HEK293 (cell line): ENCODE results near the gene EML3.
"Not testable (repeated sequence)": the region's sequence is repeated elsewhere in the genome, so short reads cannot be mapped to it uniquely, and the experiment has no call there.

Experiments
- CTCF ChIP-seq: fragments of 450-650 bp; formaldehyde crosslinking; IDR thresholded peaks from 2 replicates; pipeline ENCODE4 v1.5.1; 2016; ENCODE audit warnings: missing biosample characterization, missing genetic modification characterization
- HOXD13 ChIP-seq: sonication (generic); formaldehyde crosslinking; IDR thresholded peaks from 2 replicates; pipeline ENCODE4 v1.8.0; 2022; ENCODE audit warnings: missing genetic modification reagents, borderline replicate concordance
- SP2 ChIP-seq: fragments of 450-650 bp; formaldehyde crosslinking; IDR thresholded peaks from 2 replicates; pipeline ENCODE4 v1.5.1; 2016; ENCODE audit warnings: missing biosample characterization, missing genetic modification characterization
- ZBTB49 ChIP-seq: fragments of 450-650 bp; formaldehyde crosslinking; IDR thresholded peaks from 2 replicates; pipeline ENCODE4 v1.5.1; 2016; ENCODE audit warnings: missing biosample characterization, missing genetic modification characterization, low read depth
- ZFP41 ChIP-seq: fragments of 450-650 bp; formaldehyde crosslinking; IDR thresholded peaks from 2 replicates; pipeline ENCODE4 v1.5.1; 2016; ENCODE audit warnings: missing biosample characterization, missing genetic modification characterization, borderline replicate concordance
- ZNF239 ChIP-seq: fragments of 450-650 bp; formaldehyde crosslinking; IDR thresholded peaks from 2 replicates; pipeline ENCODE4 v1.5.1; 2016; ENCODE audit warnings: missing biosample characterization, missing genetic modification characterization
- ZNF488 ChIP-seq: fragments of 450-650 bp; formaldehyde crosslinking; IDR thresholded peaks from 2 replicates; pipeline ENCODE4 v1.5.1; 2016; ENCODE audit warnings: missing biosample characterization, missing genetic modification characterization
- TF ChIP-seq, protein P1 (sequence below): fragments of 450-650 bp; formaldehyde crosslinking; IDR thresholded peaks from 2 replicates; pipeline ENCODE4 v1.5.0; 2017; ENCODE audit warnings: missing biosample characterization, missing genetic modification characterization, borderline replicate concordance
- TF ChIP-seq, protein P2 (sequence below): fragments of 450-650 bp; formaldehyde crosslinking; conservative IDR thresholded peaks from 2 replicates; pipeline ENCODE4 v1.5.1; 2016; ENCODE audit warnings: low read depth, missing biosample characterization, missing genetic modification characterization

DNA sequence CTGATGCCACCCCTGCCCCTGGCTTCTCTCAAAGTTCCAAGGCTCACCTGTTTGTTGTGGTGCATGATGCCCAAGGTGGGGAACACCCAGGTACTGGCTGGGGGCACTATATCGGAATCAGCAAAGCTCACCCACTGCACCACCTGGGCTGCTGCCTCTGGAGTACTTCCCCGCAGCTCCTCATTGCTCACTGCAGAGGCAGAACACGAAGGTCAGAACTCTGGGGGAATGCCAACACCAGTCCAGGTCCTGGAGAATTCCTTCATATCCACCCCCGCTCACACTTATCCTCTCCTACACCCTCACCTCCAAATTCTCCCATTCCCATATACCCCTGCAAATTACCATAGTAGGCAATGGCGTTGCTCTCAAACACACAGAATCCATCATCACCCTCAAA, 41.1 kb downstream of the EML3 start:
- TF ChIP-seq CTCF (tag by site-specific recombination); ZFP41 (tag by site-specific recombination); ZNF488 (tag by site-specific recombination); ZBTB49; ZNF239 (tag by site-specific recombination); HOXD13 (CRISPR knock-in tag); SP2 (tag by site-specific recombination): not testable (repeated sequence)
- TF ChIP-seq, protein P1, sequence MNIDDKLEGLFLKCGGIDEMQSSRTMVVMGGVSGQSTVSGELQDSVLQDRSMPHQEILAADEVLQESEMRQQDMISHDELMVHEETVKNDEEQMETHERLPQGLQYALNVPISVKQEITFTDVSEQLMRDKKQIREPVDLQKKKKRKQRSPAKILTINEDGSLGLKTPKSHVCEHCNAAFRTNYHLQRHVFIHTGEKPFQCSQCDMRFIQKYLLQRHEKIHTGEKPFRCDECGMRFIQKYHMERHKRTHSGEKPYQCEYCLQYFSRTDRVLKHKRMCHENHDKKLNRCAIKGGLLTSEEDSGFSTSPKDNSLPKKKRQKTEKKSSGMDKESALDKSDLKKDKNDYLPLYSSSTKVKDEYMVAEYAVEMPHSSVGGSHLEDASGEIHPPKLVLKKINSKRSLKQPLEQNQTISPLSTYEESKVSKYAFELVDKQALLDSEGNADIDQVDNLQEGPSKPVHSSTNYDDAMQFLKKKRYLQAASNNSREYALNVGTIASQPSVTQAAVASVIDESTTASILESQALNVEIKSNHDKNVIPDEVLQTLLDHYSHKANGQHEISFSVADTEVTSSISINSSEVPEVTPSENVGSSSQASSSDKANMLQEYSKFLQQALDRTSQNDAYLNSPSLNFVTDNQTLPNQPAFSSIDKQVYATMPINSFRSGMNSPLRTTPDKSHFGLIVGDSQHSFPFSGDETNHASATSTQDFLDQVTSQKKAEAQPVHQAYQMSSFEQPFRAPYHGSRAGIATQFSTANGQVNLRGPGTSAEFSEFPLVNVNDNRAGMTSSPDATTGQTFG (tag by site-specific recombination), result not testable (repeated sequence)
- TF ChIP-seq, protein P2, sequence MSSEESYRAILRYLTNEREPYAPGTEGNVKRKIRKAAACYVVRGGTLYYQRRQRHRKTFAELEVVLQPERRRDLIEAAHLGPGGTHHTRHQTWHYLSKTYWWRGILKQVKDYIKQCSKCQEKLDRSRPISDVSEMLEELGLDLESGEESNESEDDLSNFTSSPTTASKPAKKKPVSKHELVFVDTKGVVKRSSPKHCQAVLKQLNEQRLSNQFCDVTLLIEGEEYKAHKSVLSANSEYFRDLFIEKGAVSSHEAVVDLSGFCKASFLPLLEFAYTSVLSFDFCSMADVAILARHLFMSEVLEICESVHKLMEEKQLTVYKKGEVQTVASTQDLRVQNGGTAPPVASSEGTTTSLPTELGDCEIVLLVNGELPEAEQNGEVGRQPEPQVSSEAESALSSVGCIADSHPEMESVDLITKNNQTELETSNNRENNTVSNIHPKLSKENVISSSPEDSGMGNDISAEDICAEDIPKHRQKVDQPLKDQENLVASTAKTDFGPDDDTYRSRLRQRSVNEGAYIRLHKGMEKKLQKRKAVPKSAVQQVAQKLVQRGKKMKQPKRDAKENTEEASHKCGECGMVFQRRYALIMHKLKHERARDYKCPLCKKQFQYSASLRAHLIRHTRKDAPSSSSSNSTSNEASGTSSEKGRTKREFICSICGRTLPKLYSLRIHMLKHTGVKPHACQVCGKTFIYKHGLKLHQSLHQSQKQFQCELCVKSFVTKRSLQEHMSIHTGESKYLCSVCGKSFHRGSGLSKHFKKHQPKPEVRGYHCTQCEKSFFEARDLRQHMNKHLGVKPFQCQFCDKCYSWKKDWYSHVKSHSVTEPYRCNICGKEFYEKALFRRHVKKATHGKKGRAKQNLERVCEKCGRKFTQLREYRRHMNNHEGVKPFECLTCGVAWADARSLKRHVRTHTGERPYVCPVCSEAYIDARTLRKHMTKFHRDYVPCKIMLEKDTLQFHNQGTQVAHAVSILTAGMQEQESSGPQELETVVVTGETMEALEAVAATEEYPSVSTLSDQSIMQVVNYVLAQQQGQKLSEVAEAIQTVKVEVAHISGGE, result not testable (repeated sequence)
